Neural progenitor cell (in vitro differentiated cells): ENCODE data around the gene COTL1.

ENCODE experiments used
- CTCF ChIP-seq: fragments of 200-600 bp; sonication (generic); IDR thresholded peaks from 2 replicates; pipeline ENCODE4 v1.5.1; 2017; ENCODE audit warnings: antibody characterized with exemption, mild to moderate bottlenecking
- EZH2 ChIP-seq: fragments of 200-600 bp; sonication (generic); IDR thresholded peaks from 2 replicates; pipeline ENCODE4 v1.6.1; 2017; ENCODE audit warnings: antibody characterized with exemption, mild to moderate bottlenecking, moderate library complexity

- TF ChIP-seq CTCF (no peak), EZH2 (no peak)
Observed at GRCh38 chr16:84540194-84540593, 77.7 kb downstream of the COTL1 start.
